HG02623 (cell line): ENCODE data around the gene SH3BP1.
"Not testable (repeated sequence)": the region's sequence is repeated elsewhere in the genome, so short reads cannot be mapped to it uniquely, and the experiment has no call there.

Experiments used
- ATAC-seq: cut with Tn5 transposase; IDR thresholded peaks from one replicate; pipeline ENCODE4 v1.9.1; 2021; ENCODE audit warnings: moderate library complexity; ENCODE audit not compliant: unreplicated experiment

The SH3BP1 gene

GRCh38 chr22:37675930-37676735, 36.7 kb downstream of the SH3BP1 start:
- ATAC-seq = no peak

- peak; percentile 71 for ATAC-seq
Observed at GRCh38 chr22:37676736-37677492, 37.4 kb downstream of the SH3BP1 start.

GRCh38 chr22:37677493-37677974, 38.1 kb downstream of the SH3BP1 start:
- ATAC-seq = peak; percentile 2

- ATAC-seq = no peak
Observed at GRCh38 chr22:37678372-37678771, 38.9 kb downstream of the SH3BP1 start.

- ATAC-seq = no peak
Observed at GRCh38 chr22:37679670-37680069, 40.2 kb downstream of the SH3BP1 start.

GRCh38 chr22:37680191-37680851, 40.9 kb downstream of the SH3BP1 start:
- no peak for ATAC-seq

- no peak for ATAC-seq
Observed at GRCh38 chr22:37681001-37681424, 41.5 kb downstream of the SH3BP1 start.

- no peak for ATAC-seq
Observed at GRCh38 chr22:37681556-37682049, 42.1 kb downstream of the SH3BP1 start.

- no peak for ATAC-seq
Observed at GRCh38 chr22:37684803-37685615, 45.5 kb downstream of the SH3BP1 start.

- peak; percentile 85 for ATAC-seq
Observed at GRCh38 chr22:37686002-37686982, 46.8 kb downstream of the SH3BP1 start, which contains the start of gene NOL12. TSS of gene NOL12 (plus strand) at chr22:37686343. CDS start at chr22:37686393, 50 bp downstream.

- no peak for ATAC-seq
Observed at GRCh38 chr22:37690407-37690806, 50.9 kb downstream of the SH3BP1 start.

- ATAC-seq = no peak
Observed at GRCh38 chr22:37690901-37691504, 51.5 kb downstream of the SH3BP1 start.

GRCh38 chr22:37692627-37693285, 53.3 kb downstream of the SH3BP1 start:
- ATAC-seq = no peak

GRCh38 chr22:37694131-37694530, 54.7 kb downstream of the SH3BP1 start:
- ATAC-seq = not testable (repeated sequence)

- not testable (repeated sequence) for ATAC-seq
Observed at GRCh38 chr22:37696260-37696656, 56.8 kb downstream of the SH3BP1 start.

GRCh38 chr22:37696657-37697537, 57.4 kb downstream of the SH3BP1 start, which contains the start of gene TRIOBP:
TSS of gene TRIOBP (plus strand) at chr22:37697048. CDS start at chr22:37701366, 4,318 bp downstream.
- peak; percentile 82 for ATAC-seq

GRCh38 chr22:37697538-37697835, 58.0 kb downstream of the SH3BP1 start:
- ATAC-seq = no peak
